Right atrium auricular region (tissue), 2 donors: Measurements from ENCODE around the gene FANCB. TPM values are rescaled to one million over a fixed set of nuclear protein-coding genes. Genes with fewer than 3 reads are reported as not detected.

ENCODE experiments used
- DNase-seq: peaks from one replicate; pipeline ENCODE4 v3.0.0-alpha.2; 2019; ENCODE audit warnings: low spot score
- H3K27ac ChIP-seq, 2 donors: fragments of 200-600 bp; sonication (generic); 1 replicate in 1 of 2; 2 replicates in 1 of 2; pipeline ENCODE4 v1.5.1; 2016 to 2019
- H3K27me3 ChIP-seq, 2 donors: fragments of 200-600 bp; sonication (generic); one replicate each; pipeline versions ENCODE4 v1.5.1 to v1.6.0; 2017 to 2019
- H3K36me3 ChIP-seq: fragments of 200-600 bp; sonication (generic); one replicate; pipeline ENCODE4 v1.5.1; 2016
- H3K4me1 ChIP-seq, 2 donors: fragments of 200-600 bp; sonication (generic); one replicate each; pipeline versions ENCODE4 v1.5.1 to v1.6.0; 2017 to 2019
- H3K4me3 ChIP-seq, 2 donors: fragments of 200-600 bp; sonication (generic); 1 replicate in 1 of 2; 2 replicates in 1 of 2; pipeline ENCODE4 v1.5.1; 2017 to 2019; ENCODE audit warnings: mild to moderate bottlenecking in 1 of 2, moderate library complexity in 1 of 2
- H3K9me3 ChIP-seq, 2 donors: fragments of 200-600 bp; sonication (generic); one replicate each; pipeline ENCODE4 v1.5.1; 2019
- CTCF ChIP-seq, 2 donors: fragments of 200-600 bp; sonication (generic); IDR thresholded peaks; one replicate each; pipeline ENCODE4 v1.5.1; 2019; ENCODE audit warnings: antibody characterized with exemption in 2 of 2
- total RNA-seq, 2 donors: library from RNA; depleted of rRNA; stranded (reverse); fragments of >200 nt; gene quantifications; one replicate each; pipeline ENCODE4 v1.1.0, GENCODE V29; 2016

Gene FANCB
- total RNA-seq, 2 donors from 2014 or later: 0.47 to 0.59 TPM

- Histone ChIP-seq H3K9me3 (peaks cover 0 to 2% of the 10 kb centered on the region in 2 donors), H3K27ac (no peak overlapping the region), H3K4me1 (peaks cover 0 to 8% of the 10 kb centered on the region in 2 donors), H3K36me3 (no peaks in the 10 kb centered on the region), H3K27me3 (no peaks in the 10 kb centered on the region), H3K4me3 (peak overlapping the region; percentile 59 to 67)
- no peak for DNase-seq
- no peak for TF ChIP-seq CTCF (IDR thresholded peaks at IDR 0.05)
These were observed 514 bp downstream of the FANCB start for GRCh38 chrX:14872355-14872754.

GRCh38 chrX:14871767-14872166 lies 1.1 kb downstream of the FANCB start:
- Histone ChIP-seq H3K4me1 (peaks cover 0 to 8% of the 10 kb centered on the region in 2 donors), H3K9me3 (peaks cover 0 to 8% of the 10 kb centered on the region in 2 donors), H3K4me3 (no peak overlapping the region), H3K27ac (no peak overlapping the region), H3K36me3 (no peaks in the 10 kb centered on the region), H3K27me3 (no peaks in the 10 kb centered on the region)
- TF ChIP-seq CTCF (IDR thresholded peaks at IDR 0.05): no peak
- no peak for DNase-seq

- no peaks in the 10 kb centered on the region for H3K36me3 ChIP-seq
- DNase-seq: no peak
- H3K4me3 ChIP-seq: no peak overlapping the region
- no peak overlapping the region for H3K27ac ChIP-seq
- no peak for TF ChIP-seq CTCF (IDR thresholded peaks at IDR 0.05)
- H3K4me1 ChIP-seq: no peaks in the 10 kb centered on the region
- H3K27me3 ChIP-seq: no peaks in the 10 kb centered on the region
- H3K9me3 ChIP-seq: peaks cover 0 to 15% of the 10 kb centered on the region in 2 donors
These were observed 7.7 kb downstream of the FANCB start for GRCh38 chrX:14865201-14865600.

- no peak overlapping the region for H3K4me3 ChIP-seq
- no peak for TF ChIP-seq CTCF (IDR thresholded peaks at IDR 0.05)
- no peaks in the 10 kb centered on the region for H3K36me3 ChIP-seq
- H3K27me3 ChIP-seq: no peaks in the 10 kb centered on the region
- peaks cover 0 to 15% of the 10 kb centered on the region in 2 donors for H3K9me3 ChIP-seq
- DNase-seq: no peak
- H3K4me1 ChIP-seq: no peaks in the 10 kb centered on the region
- H3K27ac ChIP-seq: no peak overlapping the region
These were observed 8.2 kb downstream of the FANCB start for GRCh38 chrX:14864631-14865030.

- no peak overlapping the region for H3K4me3 ChIP-seq
- H3K4me1 ChIP-seq: no peaks in the 10 kb centered on the region
- H3K9me3 ChIP-seq: no peaks in the 10 kb centered on the region
- no peaks in the 10 kb centered on the region for H3K36me3 ChIP-seq
- TF ChIP-seq CTCF (IDR thresholded peaks at IDR 0.05): no peak
- DNase-seq: no peak
- no peaks in the 10 kb centered on the region for H3K27me3 ChIP-seq
- H3K27ac ChIP-seq: no peak overlapping the region
These were observed 21.3 kb downstream of the FANCB start for GRCh38 chrX:14851526-14851925.

- TF ChIP-seq CTCF (IDR thresholded peaks at IDR 0.05): no peak
- no peak overlapping the region for H3K4me3 ChIP-seq
These were observed 29.2 kb downstream of the FANCB start for GRCh38 chrX:14843666-14844065.

More at GRCh38 chrX:14843666-14844065, 29.2 kb downstream of the FANCB start:
- DNase-seq: no peak
- no peaks in the 10 kb centered on the region for H3K4me1 ChIP-seq
- H3K36me3 ChIP-seq: no peaks in the 10 kb centered on the region
- H3K9me3 ChIP-seq: no peaks in the 10 kb centered on the region
- H3K27ac ChIP-seq: no peak overlapping the region
- H3K27me3 ChIP-seq: no peaks in the 10 kb centered on the region
